Hematopoietic multipotent progenitor cell treated with erythropoietin and hydrocortisone succinate and interleukin-3 and kit ligand, for 8 days (in vitro differentiated cells): ENCODE measurements around the gene LSAMP.

Experiments
- DNase-seq: peaks from one replicate; pipeline ENCODE4 v3.0.0-alpha.2; 2015

LSAMP gene

DNA sequence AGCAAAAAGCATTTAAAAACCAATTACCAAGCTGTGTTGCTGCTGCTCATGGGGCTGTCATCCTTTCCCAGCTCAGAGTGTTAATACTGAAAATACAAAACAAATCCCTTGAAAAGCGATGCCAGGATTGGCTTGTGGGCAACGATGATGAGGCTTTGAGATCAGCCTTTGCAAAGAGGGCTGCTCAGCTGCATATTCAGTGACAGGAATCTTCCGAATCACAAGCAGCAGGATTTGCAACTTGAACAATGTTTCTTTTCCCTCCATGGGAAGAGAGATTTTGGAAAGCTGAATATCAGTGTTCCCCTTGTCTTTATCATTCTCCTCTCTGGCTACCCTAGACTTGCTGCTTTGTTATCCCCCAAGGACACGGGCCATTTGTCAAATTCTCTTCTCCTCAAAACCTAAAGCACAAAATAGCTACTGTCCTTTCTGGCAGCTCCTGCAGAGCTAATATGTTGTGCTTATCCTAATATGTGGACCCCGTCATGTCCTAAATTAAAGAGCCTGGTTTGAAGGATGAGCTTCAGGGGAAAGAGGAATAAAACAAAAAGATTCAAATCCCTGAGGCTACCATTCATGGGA is 446.2 kb downstream of the LSAMP start:
- DNase-seq: no peak

DNA sequence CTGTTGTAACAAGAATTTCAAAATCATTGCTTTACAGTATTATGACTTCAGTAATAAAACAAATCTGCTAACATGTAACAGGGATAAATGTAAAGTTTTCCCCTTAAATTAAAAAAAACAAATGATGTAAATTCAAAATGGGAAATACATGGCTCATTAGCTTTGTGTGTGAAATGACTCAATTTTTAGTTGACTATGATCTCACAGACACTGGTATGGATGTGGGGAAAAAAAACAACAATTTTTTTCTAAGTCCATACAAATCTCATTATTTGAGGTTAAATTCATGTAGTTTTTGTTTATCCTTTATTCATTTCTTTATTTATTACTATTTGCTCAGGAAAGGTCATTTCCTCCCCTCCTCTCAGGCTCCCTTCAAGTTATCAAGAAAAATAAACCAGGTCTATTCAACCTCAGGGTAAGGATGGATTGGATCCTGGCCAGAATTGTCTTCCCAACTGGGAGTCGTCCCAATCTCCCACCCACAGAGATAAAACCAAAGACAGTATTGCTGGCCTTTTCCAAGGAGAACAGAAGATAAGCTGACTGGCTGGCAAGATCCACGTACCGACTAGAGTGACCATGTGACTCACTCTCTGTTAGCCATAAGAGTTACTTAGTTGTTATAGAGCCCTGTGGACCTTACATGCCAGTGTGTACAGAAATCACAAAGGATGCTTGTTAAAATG is 448.7 kb downstream of the LSAMP start:
- DNase-seq: no peak

DNA sequence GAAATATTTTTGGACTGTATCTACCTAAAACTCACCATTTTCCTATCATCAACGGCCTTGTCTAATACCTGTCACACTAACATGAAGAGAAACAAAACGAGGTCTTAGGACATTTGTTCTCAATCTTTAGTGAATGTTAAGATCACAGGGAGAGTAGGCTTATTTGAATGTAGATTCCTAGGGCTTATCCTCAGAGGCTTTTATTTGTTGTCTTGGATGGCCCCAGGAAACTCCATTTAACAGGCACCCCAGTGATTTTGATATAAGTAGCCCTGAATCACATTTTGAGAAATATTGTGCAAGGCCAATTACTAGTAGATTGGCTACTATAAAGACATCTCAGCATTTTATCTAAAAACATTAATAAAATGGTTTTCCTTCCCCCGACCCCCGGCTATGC is 454.6 kb downstream of the LSAMP start:
- no peak for DNase-seq

DNA sequence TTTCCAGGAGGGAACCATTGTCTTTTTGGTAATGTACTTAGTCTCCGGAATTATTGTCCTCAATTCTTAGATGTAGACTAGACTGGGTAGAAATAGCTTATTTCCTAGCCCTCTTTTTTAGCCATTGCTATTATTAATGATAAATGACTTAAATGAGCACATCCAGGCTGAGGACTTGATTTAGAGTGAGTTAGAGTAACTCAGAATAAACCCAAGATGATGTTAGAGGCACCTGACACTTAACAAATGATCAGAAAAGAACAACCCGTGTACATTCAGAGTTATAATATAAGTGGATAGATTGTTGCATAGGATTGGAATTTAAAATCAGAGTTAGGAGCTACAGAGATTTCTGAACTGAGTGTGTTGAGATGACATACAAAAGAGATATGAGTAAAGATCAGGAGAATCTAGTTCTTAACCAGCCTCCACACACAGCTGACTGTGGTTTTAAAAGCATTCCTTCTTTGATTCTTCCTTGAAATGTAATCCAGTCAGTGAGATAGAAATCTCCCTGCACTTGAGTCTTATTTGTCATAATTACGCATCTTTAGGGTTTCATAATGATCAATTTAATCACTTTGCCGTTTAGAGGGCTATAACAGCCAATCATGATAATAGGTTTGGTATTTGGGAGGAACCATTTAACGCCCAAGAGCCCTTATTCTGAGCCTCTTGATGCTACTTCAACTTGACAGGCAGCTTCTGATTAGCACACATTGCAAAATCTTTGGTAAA is 455.4 kb downstream of the LSAMP start:
- DNase-seq: no peak

DNA sequence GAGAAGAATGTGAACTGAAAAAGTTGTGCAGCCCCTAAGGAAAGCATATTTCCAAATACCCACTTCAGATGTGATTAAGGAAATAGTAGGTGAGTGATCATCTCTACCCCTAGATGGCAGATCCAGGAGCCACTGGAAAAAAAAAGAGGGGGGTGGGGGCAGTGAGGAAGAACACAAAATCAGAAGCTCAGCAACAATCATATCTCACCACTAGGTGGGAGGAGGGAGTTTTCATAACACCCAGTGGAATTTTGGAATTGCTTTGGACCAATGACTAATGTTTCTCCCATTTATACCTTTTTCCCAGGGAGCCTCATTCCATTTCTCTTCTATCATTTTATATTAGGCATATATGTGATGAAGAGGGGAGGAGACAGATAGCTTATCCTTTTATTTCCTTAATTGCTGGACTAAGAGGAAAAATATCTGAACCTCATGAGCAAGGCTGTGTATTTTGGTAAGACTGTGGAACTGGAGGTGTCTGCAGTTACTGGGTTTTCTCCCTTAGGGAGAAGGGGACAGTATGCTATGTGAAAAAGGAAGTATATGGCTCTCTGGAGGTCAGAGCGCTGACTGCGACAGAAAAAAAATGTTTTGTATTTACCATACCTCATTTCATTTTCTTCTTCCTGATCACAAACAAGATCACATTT is 458.6 kb downstream of the LSAMP start:
- peak; percentile 31 for DNase-seq

DNA sequence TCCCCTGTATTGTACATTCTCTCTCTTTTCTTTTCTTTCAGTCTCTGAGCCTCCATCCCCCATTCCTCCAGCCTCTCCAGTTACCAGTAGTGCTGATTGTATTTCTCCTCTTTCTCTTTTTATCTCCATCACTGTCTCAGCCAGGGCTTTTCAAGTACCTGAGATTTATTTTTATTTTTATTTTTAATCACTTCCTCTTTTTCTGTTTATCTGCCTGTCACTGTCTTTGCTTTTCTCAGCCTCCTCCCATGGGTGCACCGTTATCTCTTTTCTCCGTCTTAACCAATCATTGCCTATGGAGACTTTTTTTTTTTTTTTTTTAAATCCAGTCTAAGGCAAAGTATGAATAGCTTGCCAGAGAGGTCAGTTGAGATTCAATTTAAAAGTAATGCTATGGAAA is 462.7 kb downstream of the LSAMP start:
- DNase-seq: no peak

DNA sequence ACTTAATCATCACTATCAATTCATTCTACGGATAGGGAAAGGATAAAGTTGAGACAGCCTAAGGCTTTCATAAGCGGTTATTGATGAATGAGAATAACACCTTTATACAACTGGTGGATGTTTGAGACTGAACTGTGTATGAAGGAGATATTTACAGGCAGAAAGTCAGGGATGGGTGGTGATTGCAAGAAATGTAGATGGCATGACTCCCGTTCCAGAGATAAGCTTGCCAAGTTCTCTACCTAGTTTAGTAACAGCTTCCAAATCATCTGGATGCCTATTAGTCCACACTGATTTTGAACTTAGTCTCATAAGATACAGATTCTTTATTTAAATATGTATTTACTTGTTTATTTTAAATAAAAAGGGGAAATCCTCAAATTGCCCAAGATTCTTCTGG is 463.2 kb downstream of the LSAMP start:
- no peak for DNase-seq

DNA sequence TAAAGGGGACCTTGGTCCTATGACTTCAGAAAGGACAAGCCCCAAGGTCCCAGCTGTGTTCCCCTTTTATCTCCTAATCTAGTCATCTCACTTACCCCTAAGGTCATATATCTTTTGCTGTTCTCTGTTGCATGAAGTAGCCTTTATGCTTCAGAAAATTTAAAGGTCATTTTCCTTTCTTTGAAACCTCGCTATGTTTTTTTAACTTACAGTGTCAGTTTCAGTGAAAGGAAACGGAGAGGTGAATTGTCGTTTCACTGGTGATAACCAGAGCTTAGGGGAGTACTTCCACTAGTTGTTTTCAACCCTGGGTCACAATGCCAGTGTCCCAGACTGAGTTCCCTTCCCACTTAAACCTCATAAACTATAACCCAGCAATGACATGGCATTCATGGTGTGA is 464.6 kb downstream of the LSAMP start:
- no peak for DNase-seq

DNA sequence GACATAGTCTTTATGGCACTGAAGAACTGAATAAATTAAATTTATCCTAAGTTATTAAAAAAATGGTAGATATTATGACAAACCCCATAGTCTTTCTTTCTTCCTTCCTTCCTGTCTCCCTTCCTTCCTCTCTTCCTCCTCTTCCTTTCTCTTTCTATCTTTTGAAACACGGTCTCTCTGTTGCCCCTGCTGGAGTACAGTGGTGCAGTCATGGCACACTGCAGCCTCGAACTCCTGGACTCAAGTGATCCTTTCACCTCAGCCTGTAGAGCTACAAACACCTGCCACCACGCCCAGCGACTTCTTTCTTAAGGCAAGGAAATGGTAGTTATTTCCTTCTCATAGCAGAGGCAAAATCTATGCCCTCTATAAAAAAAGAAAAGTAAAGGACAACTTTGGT is 467.4 kb downstream of the LSAMP start:
- DNase-seq: no peak

DNA sequence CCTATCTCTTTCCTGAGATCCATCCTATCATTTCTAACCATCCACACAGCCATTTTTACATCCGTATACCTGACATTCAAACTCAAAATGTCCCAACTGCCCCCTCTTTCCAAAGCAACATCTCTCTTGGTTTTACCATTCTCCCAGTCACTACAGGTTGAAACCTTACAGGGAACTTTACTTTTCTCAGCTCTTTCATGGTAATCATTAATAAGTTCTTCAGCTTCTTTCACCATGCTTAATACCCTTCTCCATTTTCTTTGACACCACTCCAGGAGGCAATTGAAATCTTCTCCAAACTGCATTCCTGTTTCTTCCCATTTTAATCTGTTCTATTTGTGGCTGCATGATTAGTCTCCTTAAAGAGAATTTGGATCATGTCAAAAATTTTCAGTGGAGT is 469.5 kb downstream of the LSAMP start:
- no peak for DNase-seq

DNA sequence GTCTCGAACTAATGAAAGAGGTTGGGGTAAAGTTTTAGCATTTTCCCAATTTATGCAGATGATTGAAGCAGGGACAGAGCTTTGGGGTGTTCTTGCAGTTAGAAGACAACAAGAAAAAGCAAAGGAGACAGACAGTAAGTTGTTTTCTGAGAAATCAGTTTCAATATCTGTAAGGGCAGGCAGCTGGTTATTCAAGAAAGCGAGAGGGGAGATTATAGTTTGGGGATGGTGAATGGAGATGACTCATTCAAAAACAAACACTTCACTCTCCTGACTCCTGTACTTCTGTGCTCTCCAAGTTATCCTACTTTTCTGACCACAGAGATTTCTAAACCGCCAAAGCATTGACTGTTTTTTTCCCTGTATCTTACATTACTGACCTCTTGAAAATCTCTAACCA is 469.9 kb downstream of the LSAMP start:
- DNase-seq: no peak

DNA sequence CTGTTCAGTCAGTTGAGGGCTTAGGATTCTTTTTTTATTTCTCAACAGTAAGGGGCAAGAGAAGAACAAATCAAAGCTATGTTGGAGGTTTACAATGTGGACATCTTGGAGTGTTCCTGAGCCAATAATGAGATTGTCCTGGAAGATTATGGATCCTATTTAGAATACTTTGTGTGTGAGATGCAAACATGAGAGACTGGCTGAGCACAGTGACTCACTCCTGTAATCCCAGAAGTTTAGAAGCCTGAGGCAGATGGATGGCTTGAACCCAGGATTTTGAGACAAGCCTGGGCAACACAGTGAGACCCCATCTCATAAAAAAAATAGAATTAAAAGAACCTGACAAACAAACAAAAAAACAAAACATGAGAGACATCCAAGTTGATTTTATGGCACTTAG is 470.3 kb downstream of the LSAMP start:
- no peak for DNase-seq

DNA sequence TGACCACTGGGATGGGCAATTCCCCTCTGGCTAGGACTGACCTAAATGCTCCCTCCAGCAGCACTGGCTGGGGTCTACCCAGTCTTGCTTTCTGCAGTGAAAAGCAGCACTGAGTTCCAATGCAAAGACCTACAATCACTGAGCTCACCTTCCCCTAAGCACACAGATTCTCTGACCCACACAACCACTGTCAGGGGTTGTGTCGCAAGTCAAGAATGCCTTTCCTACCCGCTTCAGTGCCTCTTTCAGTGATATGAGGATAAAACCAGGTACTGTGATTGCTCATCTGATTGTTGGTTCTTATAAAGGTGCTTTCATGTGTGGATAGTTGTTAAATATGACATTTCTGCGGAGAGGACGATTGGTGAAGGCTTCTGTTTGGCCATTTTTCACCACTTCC is 476.4 kb downstream of the LSAMP start:
- no peak for DNase-seq

DNA sequence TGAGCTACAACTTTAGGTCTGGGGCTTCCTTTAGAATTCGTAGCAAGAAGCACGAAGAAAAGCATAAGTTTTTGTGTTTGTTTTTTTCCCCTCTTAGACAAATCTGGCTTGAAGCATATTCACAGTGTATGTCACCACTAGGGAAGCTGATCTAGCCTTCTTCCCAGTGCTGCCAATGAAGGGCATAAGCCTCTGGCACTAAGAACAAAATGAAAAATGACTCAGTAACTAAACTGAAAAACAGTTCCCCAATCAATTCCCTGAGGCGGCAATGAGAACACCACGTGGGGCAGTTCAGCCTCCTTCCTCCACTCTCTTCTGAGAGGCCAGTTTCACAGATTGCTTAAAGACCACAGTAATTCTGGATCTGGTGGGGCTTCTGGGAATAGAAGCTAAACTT is 483.9 kb downstream of the LSAMP start:
- DNase-seq: no peak

DNA sequence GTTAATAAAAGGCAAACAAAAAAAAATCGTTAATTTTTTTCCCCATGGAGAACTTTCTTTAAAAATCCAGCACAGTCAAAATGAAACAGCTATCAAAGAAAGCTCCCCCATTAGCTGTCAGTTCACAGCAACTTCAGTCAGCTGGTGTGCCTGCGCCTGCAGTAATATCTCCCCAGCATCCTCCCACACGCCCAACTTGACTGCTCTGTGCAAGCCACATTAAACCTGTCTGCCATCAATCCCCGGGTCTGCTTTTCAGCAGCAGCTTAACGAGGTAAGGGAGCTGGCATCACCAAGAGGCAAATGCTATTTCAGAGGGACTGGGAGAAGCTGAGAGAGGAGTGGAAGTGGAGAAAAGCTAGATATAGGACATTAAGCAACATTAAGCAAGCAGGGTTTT is 484.5 kb downstream of the LSAMP start:
- DNase-seq: no peak

DNA sequence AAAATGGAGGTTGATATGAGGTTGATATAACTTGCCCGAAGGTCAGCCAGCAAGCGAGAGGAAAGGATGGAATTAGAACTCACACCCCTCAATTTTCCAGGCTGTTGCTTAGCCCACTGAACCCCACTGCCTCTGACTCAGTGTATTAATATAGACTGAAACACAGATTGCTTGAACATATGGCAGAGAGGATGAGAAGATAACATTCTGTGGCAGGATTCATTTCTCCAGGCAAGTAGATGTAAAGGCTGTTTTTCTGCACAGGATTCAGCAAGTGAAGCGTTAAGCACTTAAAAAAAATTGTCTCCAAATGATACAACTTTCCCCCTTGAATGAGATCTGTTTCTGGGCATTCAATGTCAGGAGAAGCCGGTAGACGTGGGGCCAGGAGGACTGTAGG is 486.8 kb downstream of the LSAMP start:
- DNase-seq: no peak

DNA sequence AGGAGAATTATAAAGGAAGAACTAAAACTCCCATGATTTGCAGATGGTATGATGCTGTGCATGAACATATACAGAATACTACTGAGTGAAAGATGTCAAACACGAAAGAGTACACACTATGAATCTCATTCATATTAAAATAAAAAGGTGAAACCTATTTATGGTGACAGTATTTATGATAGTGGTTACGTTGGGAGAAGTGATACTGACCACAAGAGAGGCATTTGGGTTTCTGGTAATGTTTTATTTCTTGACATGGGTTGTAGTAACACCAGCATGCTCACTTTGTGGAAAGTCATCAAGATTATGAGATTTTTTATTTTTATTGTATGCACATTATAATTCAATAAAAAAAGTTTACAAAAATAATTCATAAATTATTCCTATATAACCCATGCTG is 498.0 kb downstream of the LSAMP start:
- no peak for DNase-seq

DNA sequence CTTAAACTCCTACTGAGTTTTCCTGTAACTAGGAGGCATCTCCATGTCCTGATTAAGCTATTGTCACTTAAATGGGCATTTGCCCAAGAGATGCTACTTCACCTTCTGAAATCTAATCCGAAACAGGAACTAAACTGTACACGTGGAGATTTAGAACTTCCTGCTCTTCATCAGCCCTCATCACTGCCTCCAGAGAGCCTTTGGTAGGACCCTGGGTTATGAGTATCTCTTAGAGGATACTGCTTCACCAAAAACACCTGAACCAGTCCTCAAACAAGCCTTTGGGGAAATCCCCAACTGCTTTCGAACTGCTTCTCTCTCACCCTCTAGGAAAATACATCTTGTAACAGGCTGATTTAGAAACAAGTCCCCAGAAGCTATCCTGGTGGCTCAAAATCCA is 501.7 kb downstream of the LSAMP start:
- DNase-seq: no peak

DNA sequence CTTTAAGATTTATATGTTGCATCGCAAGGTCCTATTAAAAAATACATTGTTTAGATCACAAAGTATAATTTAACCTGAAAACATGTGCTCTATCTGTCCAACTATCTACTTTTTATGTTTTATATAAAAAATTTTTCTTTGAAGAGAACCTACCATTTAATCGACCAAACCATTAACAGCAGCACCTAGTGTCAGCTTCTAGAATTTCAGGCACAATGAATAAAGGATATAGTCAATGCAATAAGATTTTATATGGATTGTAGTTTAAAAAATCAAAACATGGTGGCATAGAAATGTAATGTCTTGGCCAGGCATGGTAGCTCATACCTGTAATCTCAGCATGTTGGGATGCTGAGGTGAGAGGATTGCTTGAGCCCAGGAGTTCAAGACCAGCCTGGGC is 508.2 kb downstream of the LSAMP start:
- DNase-seq: no peak

DNA sequence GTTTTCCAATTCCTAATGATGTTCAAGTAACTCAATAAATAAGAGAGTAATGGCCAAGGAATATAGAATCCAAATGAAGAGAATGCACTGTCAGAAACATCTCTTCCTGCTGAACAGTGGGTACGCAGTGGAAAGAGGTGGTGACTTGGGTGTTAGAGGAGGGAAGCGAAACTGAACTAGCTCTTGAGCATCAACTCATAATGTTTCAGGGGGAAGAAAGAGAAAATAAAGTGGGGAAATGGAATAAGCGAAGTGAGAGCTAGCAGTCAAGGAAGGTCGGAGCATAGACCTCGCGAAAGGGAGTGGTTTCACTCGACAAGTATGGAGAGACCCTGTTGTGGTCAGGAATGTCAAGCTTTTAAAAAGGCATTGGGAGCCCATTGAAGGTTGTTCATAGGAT is 512.5 kb downstream of the LSAMP start:
- no peak for DNase-seq

DNA sequence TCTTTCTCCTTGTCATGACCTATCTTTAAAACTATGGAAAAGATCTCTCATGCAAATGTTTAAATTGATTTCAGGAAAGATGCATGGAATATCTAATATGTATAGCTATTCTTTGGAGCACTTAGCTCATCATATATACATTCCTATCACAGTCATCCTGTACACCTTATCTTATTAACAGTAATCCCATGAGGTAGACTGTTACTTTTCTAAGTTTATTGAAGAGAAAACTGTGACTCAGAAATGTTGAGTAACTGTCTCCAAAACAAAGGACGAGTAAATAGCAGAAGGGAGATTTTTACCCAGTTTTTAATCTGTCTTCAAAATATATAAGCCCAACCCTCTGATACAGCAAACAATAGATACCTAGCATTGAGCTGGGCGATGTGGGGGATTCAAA is 513.7 kb downstream of the LSAMP start:
- no peak for DNase-seq

DNA sequence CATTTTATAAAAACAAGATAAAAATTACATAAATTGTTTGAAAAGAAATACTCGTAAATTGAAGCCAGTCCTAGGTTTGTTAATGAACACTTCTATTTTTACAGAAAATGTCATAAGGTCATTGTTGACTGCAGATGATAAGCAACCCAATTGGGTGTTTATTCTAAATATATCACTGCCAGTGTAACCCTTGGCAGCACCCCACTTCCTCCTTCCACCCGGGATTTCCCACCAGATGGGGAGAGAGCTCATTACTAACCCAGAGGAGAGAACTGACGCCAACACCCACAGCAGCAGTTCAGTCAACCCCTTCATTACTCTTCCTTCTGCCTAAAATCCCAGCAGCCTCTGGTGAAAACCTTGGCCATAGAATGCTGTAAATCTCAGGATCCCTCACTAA is 514.4 kb downstream of the LSAMP start:
- DNase-seq: no peak

DNA sequence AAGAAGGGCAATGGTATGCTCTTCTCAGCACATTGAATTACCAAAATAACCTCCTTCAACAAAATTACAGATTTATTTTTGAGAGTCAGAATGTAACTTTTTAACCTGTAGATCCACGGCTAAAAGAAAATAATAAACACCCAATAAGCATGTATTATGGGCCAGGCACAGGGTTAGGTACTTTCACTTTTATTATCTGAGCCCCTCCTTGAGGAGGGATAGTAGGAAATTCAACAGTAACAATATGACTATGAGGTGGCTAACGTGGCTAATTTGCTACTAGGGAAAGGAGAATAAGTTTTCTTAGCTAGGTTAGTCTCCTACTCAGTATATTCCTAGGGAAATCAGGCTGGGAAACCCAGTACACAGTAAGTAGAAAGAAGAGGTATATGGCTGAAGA is 515.1 kb downstream of the LSAMP start:
- DNase-seq: no peak

DNA sequence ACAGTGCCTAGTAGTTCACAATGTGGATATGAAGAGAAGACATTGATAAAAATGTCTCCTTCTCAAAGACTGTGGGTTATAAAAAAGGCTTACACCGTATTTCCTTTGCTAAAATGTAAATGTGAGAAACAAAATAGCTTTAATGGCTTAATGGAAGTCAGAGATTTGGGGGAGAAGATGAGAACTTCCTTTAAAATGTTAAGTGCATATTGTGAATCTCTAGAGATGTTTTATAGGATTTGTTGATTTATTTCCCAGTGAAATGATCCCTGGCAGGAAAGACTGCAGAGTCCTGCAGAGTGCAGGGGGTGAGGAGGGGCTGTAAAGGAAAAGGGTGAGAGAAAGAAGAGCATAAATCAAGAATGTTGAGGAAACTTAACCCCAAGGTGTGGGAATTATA is 516.9 kb downstream of the LSAMP start:
- no peak for DNase-seq
